Measurements from ENCODE around the gene MCCC1.
"Not testable (repeated sequence)": the region's sequence is repeated elsewhere in the genome, so short reads cannot be mapped to it uniquely, and the experiment has no call there.

MCCC1 gene

DNA sequence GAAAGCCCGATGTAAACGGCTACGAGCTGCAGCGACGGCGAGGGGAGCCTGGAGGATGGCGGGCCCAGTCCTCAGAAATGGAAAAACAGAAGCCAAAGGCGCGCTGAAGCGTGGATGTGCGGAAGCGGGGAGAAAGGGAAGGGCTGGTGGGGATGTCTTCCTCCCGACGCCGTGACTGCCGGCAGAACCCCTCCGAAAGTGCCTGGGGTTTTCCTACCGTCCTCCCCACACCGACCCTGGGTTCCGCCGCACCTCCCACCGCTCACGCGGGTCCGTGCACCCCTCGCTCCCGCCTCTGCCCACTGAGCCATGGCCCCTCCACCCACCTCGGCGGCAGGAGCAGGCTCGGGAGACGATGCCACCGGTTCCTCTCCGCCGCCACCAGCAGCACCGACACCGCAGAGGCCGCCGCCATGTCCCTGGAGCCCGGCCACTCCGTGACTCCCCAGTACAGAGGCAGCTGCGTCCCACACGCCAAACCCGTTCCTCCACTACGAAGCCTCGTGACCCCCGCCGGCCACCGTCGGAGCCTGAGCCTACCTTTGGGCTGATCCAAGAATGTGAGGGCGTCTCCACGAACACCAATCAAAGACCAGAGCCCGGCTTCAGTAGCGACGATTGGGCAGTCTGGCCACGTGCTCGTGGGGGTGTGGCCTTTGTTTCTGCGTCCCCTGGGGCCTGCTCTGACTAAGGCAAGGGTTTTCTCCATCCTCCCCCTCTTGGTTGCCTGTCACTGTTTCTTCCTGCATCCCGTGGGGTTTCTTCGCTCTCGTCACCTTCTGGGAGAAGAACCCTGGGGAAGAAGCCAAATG lies at the start of gene MCCC1:
Gene MCCC1, minus strand, starts transcription at position 471 of the 812 bp plus-strand sequence. Its CDS starts 56 bp downstream, at position 415.
- peak; percentile 99 to 100 for DNase-seq

DNA sequence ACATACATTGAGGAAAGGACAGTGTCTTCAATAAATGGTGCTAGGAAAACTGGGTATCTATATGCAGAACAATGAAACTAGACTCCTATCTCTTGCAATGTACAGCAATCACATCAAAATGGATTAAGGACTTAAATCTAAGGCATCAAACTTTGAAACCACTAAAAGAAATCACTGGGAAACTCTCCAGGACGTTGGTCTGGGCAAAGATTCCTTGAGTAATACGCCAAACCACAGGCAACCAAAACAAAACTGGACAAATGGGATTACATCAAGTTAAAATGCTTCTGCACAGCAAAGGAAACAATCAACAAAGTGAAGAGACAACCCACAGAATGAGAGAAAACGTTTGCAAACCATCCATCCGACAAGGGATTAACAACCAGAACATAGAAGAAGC lies 48.8 kb upstream of the MCCC1 start:
- no peak for DNase-seq

DNA sequence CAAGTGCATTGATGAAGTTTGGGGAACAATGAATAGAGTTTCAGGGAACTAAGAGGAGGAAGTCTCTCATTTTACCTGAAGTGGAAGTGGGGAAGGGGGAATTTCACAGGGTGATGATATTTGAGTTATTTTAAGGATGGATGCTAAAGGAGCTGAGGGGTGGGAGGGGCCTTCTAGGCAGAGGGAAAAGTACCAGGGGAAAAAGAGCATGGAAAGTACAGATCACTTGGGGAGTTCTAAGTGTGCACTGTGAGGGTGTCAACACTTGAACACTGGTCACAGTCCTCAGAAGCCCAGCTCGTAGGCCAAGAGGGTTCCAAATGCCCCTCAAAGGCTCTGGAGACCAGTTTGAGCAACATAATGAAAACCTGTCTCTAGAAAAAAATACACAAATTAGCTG lies 45.1 kb upstream of the MCCC1 start:
- peak in 1 of 2 donors; percentile 34 for DNase-seq

DNA sequence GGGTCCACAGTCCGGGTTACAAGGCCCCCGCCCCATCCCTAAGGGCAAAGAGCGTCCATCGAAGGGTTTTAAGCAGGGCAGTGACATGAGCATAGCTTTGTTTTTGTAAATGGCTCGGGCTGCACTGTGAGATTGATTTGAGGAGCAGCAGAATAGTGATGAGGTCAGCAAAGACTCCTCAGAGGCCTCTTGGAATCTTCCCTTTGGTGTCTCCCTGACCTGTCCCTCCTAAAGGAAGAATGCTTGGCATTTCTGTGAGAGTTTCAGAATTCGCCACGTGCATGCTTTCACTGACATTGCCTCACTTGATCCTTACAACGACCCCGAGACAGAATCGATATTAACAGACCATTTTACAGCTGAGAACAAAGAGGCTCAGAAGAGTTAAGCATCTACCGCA lies 42.9 kb upstream of the MCCC1 start:
- DNase-seq: no peak

DNA sequence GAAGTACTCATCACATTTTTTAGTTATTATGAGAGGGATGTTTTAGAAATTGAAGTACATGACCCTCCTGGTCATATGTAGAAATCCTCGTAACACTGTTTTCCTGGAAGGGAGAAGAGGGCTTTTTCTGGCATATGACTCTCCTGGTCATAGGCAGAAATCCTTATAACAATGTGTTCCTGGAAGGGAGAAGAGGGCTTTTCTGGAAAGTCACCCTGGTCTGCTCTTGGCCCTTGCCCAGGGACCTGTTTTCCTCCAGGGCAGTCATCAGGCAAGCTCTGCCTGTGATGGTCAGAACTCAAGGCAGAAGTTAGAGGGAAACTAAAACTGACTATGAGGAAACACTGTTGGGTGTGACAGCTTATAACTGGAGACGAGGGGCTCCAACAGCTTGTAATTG lies 35.5 kb upstream of the MCCC1 start:
- no peak for DNase-seq

GRCh38 chr3:183132409-183132808 lies 33.1 kb upstream of the MCCC1 start:
- no peak for DNase-seq

DNA sequence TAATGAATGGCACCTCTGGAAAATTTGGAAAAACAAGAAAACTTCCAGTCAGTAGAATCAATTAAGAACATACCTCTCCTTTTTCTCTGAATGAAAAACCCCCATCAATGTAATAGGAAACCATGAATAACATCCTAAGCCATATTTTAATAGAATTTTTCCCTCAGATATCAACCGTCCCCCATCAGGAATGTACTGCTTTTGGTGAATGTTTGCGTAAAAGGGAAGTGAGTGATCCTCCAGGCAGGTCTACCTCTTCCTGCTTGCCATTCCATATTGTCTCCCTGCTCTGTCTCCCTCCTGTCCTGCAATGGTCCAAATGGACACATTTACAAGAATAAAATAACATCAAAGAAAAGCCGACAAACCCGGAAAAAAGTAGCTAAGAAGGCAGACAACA lies 32.4 kb upstream of the MCCC1 start:
- DNase-seq: no peak

DNA sequence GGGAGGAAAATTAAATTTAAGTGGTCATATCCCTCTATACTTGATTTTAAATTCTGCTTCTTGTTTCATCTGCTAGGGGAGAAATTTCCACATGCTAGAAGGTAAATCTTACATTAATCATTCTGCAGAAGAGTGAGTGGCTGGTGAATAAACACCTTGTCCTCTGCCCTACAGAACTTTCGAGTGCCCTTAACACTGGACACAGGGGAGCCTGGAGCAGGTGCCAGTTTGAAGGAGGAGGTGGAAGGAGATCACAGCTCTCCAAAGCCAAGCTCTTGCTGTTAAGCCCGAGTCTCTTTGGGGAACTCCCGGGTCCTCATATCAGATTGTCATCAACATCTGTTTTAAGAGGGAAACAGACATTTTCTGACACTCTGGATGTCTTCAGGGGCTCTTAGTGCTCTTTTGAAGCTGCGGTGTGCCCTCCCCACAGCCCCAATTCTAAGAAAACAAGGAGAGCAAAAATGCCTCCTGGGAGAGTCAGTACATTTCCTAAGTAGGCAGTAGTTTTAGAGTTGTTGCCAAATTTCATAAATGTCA lies 32.0 kb upstream of the MCCC1 start:
- no peak for DNase-seq

- DNase-seq: no peak
These were observed 29.9 kb upstream of the MCCC1 start for GRCh38 chr3:183129243-183129642.

DNA sequence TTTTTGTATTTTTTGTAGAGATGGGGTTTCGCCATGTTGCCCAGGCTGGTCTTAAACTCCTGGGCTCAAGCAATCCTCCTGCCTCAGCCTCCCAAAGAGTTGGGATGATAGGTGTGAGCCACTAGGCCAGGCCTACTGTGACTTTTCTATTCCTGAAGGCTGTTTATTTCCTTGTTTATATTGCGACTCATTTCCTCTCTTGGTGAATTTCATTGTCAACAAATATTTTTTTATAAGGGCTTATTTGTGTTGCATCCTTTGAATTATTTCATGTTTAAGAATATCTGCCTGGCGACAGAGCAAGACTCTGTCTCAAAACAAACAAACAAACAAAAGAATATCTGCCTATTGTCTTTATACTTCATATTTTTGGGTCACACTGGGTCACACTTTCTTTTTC lies 29.4 kb upstream of the MCCC1 start:
- DNase-seq: no peak

GRCh38 chr3:183123891-183124290 lies 24.6 kb upstream of the MCCC1 start:
- peak; percentile 24 to 38 for DNase-seq

DNA sequence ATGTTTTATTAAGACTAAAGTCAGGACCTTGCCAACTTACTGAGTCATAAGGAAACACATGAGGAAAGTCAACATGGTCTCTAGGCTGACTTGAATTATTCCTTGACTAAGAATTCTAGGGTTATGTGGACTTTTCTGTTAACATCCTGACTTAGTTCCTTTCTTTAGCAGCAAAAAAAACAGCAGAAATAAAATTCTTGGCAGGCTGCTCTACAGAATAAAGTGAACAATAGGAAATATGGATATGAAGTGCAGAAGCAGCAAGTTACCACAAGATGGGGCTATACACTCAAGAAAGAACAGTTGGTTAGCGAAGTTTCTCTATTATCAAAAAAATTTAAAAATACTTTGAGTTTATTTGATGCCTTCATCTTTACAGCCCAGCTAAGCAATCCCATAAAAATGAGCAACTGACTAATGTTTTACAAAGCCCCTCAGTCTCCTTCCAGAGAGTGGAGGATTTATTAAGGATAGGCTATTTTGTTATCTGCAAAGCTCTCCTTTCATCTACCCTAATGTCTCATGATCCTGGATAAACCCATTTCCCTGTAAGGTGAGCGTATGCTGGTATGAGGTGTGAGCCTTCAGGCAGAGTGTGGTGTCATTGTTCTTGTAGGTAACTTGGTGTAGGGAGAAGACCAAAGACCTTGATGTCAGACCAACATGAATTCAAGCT lies 23.1 kb upstream of the MCCC1 start:
- DNase-seq: peak; percentile 44 to 80

GRCh38 chr3:183120538-183121215 lies 21.4 kb upstream of the MCCC1 start:
- no peak for DNase-seq

DNA sequence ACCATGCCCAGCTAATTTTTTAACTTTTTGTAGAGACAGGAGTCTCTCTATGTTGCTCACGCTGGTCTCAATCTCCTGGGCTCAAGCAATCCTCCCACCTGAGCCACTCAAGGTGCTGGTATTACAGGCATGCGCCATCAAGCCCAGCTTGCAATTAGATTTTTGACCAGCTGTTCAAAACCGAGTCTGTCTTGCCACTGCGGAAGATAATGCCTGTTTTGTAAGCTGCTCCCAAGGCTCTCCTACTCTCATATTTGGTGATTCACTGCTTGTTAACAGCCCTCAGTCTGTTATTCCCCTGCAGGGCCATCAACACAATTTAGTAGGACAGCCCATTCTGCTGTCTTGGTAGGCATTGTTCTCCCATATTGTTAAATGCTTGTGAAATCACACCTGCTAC lies 17.8 kb upstream of the MCCC1 start:
- no peak for DNase-seq

- DNase-seq: no peak
These were observed 16.8 kb upstream of the MCCC1 start for GRCh38 chr3:183116025-183116614.

DNA sequence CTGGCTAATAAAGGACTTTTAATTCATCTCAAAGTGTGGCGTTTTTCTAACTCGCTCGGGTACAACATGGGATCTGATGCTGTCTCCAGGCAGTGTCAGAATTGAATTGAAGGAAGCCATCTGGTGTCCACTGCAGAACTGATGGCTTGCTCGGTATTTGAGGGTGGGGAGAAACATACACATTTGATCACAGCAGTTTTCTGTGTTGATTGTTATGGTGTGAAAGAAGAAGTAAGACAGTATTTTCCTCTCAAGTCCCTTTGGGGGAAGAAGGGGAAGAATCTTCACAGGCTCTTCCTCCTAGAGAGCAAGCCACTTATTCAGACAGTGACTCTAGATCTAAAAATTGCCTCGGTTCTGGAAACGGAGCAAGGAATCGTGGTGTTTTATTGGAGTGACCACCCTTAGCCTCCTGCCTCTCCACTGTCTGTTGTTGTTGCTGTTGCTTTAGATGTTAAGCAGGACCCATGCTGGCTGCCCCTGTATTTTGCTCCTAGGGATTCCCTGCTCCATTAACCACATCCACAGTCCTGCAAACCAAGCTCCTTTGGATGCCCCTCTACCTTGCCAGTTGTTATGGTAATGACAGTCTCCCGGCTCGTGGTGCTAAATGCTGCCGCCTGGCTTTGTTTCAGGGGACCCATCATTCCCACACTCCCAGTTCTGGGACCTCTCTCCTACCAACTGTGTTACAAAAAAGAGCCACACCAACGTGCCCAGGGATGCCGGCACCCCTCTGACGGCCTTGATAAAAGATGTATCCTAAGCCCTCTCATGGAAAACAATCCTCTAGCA lies 15.3 kb upstream of the MCCC1 start:
- peak; percentile 16 to 33 for DNase-seq

DNA sequence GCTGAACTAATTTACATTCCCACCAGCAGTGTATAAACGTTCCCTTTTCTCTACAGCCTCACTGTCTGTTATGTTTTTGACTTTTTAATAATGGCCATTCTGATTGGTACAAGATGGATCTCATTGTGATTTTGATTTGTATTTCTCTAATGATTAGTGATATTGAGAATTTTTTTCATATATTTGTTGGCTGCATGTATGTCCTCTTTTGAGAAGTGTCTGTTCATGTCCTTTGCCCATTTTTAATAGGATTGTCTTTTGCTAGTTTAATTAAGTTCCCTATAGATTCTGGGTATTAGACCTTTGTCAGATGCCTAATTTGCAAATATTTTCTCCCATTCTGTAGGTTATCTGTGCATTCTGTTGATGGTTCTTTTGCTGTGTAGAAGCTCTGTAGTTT lies 10.6 kb upstream of the MCCC1 start:
- not testable (repeated sequence) for DNase-seq

GRCh38 chr3:183108470-183108869 lies 9.2 kb upstream of the MCCC1 start:
- no peak for DNase-seq

DNA sequence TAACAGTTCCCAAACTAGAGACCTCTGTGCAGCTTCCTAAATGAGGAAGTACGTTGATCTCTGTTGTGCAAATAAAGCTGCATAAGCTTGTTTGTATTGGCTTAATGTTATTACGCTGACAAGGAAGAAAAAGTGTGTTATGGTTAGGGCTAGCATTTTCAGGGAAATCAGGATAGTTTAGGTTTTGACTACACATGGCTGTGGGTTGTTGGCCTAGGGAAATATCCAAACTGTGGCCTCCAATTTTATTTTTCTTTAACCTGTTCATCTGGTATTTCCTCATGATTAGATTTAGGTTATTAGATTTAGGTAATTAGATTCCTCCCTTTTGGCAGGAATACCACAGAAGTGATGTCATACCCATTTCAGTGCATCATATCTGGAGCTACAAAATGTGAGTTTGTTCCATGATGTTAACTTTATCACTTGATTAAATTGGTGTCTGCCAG lies 8.7 kb upstream of the MCCC1 start:
- peak; percentile 44 to 49 for DNase-seq

DNA sequence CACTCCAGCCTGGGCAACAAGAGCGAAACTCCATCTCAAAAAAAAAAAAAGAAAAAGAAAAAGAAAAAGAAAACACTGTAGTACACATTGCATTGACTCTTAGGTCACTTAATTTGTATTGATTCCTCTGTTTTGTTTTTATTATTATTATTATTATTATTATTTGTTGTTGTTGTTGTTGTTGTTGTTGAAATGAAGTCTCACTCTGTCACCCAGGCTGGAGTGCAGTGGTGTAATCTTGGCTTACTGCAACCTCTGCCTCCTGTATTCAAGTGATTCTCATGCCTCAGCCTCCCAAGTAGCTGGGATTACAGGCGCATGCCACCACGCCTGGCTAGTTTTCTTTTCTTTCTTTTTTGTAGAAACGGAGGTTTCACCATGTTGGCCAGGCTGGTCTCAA lies 8.1 kb upstream of the MCCC1 start:
- not testable (repeated sequence) for DNase-seq

DNA sequence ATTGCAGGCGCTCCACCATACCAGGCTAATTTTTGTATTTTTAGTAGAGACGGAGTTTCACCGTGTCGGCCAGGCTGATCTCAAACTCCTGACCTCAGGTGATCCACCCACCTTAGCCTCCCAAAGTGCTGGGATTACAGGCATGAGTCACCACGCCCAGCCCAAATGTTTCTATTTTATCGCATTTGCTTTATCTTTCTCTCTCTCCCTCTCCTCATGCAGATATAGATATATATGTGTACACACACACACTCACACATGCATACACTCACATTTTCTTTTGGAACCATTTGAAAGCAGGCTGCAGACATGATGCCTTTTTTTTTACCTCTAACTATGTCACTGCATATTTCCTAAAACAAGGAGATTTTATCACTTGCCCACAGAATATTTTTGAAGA lies 7.3 kb upstream of the MCCC1 start:
- DNase-seq: no peak

DNA sequence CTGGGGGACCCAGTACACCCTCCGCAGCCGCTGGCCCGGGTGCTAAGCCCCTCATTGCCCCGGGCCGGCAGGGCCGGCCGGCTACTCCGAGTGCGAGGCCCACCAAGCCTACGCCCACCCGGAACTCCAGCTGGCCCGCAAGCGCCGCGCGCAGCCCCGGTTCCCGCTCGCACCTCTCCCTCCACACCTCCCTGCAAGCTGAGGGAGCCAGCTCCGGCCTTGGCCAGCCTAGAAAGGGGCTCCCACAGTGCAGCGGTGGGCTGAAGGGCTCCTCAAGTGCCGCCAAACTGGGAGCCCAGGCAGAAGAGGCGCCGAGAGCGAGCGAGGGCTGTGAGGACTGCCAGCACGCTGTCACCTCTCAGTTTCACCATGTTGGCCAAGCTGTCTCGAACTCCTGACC lies 4.7 kb upstream of the MCCC1 start:
- DNase-seq: not testable (repeated sequence)

Data from inflammatory macrophage treated with lipopolysaccharide for 1 hour (primary cell).